ENCODE data around the gene PARP9. TPM values are rescaled to one million over a fixed set of nuclear protein-coding genes. Genes with fewer than 3 reads are reported as not detected.

PARP9 gene
- total and polyA plus RNA-seq, 2 donors (not counting 1 experiment from before 2014, with no cell fraction given) = 19.6 to 31.2 TPM

DNA sequence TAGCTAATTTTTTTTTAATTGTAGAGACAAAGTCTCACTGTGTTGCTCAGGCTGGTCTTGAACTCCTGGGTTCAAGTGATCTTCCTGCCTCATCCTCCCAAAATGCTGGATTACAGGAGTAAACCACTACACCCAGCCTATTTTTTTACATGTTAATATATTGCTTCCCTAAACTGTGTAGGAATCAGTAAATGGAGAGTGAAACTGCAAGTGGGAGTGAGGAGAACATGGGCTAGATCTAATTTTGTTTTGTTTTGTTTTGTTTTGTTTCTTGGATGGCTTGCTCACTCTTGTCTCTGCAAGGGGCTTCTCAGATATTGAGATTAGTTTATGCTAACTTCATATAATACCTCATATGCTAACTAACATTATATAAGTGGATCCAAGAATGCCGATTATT lies 44.8 kb upstream of the PARP9 start:
- ChIA-PET POLR2A (no interaction called here), CTCF (no interaction called here)
- Histone ChIP-seq H3K27me3 (replicated peaks in 1 of 4; ENCODE audit: control extremely low read depth in 1 of 4, control insufficient read depth in 3 of 4, insufficient read depth in 4 of 4, low read length in 3 of 4) (no peaks in the 10 kb centered on the region), H4K20me1 (ENCODE audit: control insufficient read depth, insufficient read depth, low read length, poor library complexity, severe bottlenecking) (peaks cover 11% of the 10 kb centered on the region), H3K79me2 (ENCODE audit: control insufficient read depth, insufficient read depth, low read length) (peaks cover 72% of the 10 kb centered on the region), H2AFZ (ENCODE audit: insufficient read depth, low read depth, low read length, poor library complexity, severe bottlenecking) (no peak overlapping the region), H3K36me3 (replicated peaks in 1 of 2; ENCODE audit: control extremely low read depth in 1 of 2, control insufficient read depth in 1 of 2, extremely low read depth in 1 of 2, insufficient read depth in 2 of 2, low read length in 1 of 2) (peaks cover 9 to 66% of the 10 kb centered on the region in 2 experiments), H3K4me2 (replicated peaks; ENCODE audit: low read depth, low read length, poor library complexity, severe bottlenecking) (no peak overlapping the region), H3K4me1 (ENCODE audit: control insufficient read depth in 2 of 2, insufficient read depth in 2 of 2, low read length in 2 of 2) (peaks cover 8 to 15% of the 10 kb centered on the region in 2 donors), H3K4me3 (ENCODE audit: control extremely low read depth in 1 of 5, extremely low read depth in 1 of 5, insufficient read depth in 1 of 5, low read depth in 2 of 5, low read length in 4 of 5) (no peak overlapping the region), H3K27ac (ENCODE audit: low read length in 2 of 2) (peak overlapping the region in 1 of 2 donors; percentile 78), H3K9me3 (ENCODE audit: control extremely low read depth in 1 of 3, control insufficient read depth in 2 of 3, insufficient read depth in 1 of 3, low read length in 2 of 3) (no peaks in the 10 kb centered on the region), H3K9ac (ENCODE audit: low read length) (no peak overlapping the region)
- DNase-seq (no peak), ATAC-seq (ENCODE audit: low read depth) (no peak)
- TF ChIP-seq, protein P1, sequence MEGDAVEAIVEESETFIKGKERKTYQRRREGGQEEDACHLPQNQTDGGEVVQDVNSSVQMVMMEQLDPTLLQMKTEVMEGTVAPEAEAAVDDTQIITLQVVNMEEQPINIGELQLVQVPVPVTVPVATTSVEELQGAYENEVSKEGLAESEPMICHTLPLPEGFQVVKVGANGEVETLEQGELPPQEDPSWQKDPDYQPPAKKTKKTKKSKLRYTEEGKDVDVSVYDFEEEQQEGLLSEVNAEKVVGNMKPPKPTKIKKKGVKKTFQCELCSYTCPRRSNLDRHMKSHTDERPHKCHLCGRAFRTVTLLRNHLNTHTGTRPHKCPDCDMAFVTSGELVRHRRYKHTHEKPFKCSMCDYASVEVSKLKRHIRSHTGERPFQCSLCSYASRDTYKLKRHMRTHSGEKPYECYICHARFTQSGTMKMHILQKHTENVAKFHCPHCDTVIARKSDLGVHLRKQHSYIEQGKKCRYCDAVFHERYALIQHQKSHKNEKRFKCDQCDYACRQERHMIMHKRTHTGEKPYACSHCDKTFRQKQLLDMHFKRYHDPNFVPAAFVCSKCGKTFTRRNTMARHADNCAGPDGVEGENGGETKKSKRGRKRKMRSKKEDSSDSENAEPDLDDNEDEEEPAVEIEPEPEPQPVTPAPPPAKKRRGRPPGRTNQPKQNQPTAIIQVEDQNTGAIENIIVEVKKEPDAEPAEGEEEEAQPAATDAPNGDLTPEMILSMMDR (IDR thresholded peaks at IDR 0.05) = no peak
- TF ChIP-seq EZH2 (IDR thresholded peaks at IDR 0.05; ENCODE audit: borderline replicate concordance, insufficient read depth, low read depth, low read length, poor library complexity, severe bottlenecking) = no peak
- WGBS (ENCODE audit: insufficient coverage) = no CpG with 5 or more reads among the region's 1 CpG
- Mint-ChIP-seq H3K27me3 (no peaks in the 10 kb centered on the region), H3K4me3 (no peak overlapping the region), H3K4me1 (peaks cover 31% of the 10 kb centered on the region), H3K27ac (no peak overlapping the region), H3K9me3 (ENCODE audit: insufficient read depth) (no peaks in the 10 kb centered on the region)
- intact Hi-C loops (cut with micrococcal nuclease) = no loop called here

DNA sequence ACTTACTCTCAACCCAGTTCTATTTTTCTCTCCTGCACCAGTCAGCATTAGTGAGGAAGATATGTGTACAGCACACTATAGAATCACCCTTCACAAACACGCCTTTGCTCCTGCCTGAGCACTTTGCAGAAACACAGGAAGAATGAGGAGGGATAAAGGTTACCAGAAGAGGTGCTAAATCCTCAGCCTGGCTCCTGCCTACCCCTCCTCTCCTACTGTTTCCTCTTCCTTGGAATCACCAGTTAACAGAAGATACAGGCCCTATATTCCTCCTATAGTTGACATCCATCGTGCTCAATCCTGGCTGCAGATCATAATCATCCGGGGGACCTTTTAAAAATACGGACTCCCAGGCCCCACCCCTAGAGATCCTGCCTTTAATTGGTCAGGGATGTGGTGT lies 42.2 kb upstream of the PARP9 start:
- no peaks in the 10 kb centered on the region for H3K9me3 ChIP-seq (ENCODE audit: control extremely low read depth in 1 of 3, control insufficient read depth in 2 of 3, insufficient read depth in 1 of 3, low read length in 2 of 3)
- peaks cover 36% of the 10 kb centered on the region for H4K20me1 ChIP-seq (ENCODE audit: control insufficient read depth, insufficient read depth, low read length, poor library complexity, severe bottlenecking)
- no peak overlapping the region for H3K4me2 ChIP-seq (replicated peaks; ENCODE audit: low read depth, low read length, poor library complexity, severe bottlenecking)
- peaks cover 7 to 55% of the 10 kb centered on the region in 2 experiments for H3K36me3 ChIP-seq (replicated peaks in 1 of 2; ENCODE audit: control extremely low read depth in 1 of 2, control insufficient read depth in 1 of 2, extremely low read depth in 1 of 2, insufficient read depth in 2 of 2, low read length in 1 of 2)
- H3K9me3 Mint-ChIP-seq (ENCODE audit: insufficient read depth) = no peaks in the 10 kb centered on the region
- H3K4me3 Mint-ChIP-seq = no peak overlapping the region
- DNase-seq (no peak), ATAC-seq (ENCODE audit: low read depth) (no peak)
- H3K4me1 ChIP-seq (ENCODE audit: control insufficient read depth in 2 of 2, insufficient read depth in 2 of 2, low read length in 2 of 2) = peaks cover 20 to 24% of the 10 kb centered on the region in 2 donors
- H3K27ac Mint-ChIP-seq = peak overlapping the region; percentile 32
- H3K27me3 Mint-ChIP-seq = no peaks in the 10 kb centered on the region
- ChIA-PET POLR2A (no interaction called here), CTCF (no interaction called here)
- H3K4me3 ChIP-seq (ENCODE audit: control extremely low read depth in 1 of 5, extremely low read depth in 1 of 5, insufficient read depth in 1 of 5, low read depth in 2 of 5, low read length in 4 of 5) = no peak overlapping the region
- intact Hi-C loops (cut with micrococcal nuclease) = loop anchor here (2.0 kb wide), 1 partner anchor 18 kb away; no protein-coding TSS in a partner anchor
- TF ChIP-seq, protein P1 (IDR thresholded peaks at IDR 0.05) = no peak
- TF ChIP-seq EZH2 (IDR thresholded peaks at IDR 0.05; ENCODE audit: borderline replicate concordance, insufficient read depth, low read depth, low read length, poor library complexity, severe bottlenecking) = no peak
- no peaks in the 10 kb centered on the region for H3K27me3 ChIP-seq (replicated peaks in 1 of 4; ENCODE audit: control extremely low read depth in 1 of 4, control insufficient read depth in 3 of 4, insufficient read depth in 4 of 4, low read length in 3 of 4)
- WGBS (ENCODE audit: insufficient coverage) = no CpG with 5 or more reads among the region's 4 CpGs
- peaks cover 85% of the 10 kb centered on the region for H3K79me2 ChIP-seq (ENCODE audit: control insufficient read depth, insufficient read depth, low read length)
- H3K27ac ChIP-seq (ENCODE audit: low read length in 2 of 2) = peak overlapping the region in 1 of 2 donors; percentile 38
- H3K9ac ChIP-seq (ENCODE audit: low read length) = no peak overlapping the region
- H2AFZ ChIP-seq (ENCODE audit: insufficient read depth, low read depth, low read length, poor library complexity, severe bottlenecking) = no peak overlapping the region
- H3K4me1 Mint-ChIP-seq = peaks cover 50% of the 10 kb centered on the region

Data from B cell (primary cell).